ENCODE measurements around the gene TRAFD1.

The TRAFD1 gene

DNA sequence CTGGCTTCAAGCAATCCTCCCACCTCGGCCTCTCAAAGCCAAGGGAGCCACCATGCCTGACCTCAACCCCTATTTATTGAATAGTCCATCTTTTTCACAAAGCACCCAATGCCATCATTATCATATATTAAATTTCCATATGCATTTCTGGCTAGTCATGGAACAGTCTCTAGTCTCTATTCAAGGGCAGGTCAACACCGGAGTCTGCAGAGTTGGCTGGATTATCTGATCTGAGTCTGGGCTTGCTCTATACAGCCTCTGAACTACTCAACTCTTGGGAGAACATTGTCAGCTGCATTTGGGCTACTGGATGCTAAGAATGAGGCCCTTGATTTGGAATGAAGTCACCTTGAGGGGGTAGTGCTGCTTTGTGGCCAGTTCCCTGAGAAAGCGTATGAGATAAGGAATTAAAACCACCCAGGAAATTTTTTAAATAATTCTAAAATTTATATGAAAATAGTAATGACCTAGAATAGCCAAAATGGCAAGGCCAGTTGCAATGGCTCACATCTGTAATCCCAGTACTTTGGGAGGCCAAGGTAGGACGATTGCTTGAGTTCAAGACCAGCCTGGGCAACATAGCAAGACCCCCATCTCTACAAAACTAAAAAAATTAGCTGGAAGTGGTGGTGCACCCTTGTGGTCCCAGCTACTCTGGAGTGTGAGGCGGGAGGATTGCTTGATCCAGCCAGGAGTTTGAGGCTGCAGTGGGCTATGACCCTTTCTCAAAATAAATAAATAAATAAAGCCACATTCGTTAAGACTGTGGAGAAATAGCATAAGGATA, 9.9 kb upstream of the TRAFD1 start:
- H2BK15ac ChIP-seq (ENCODE audit: low read length), result no peak overlapping the region
- no peak overlapping the region for H3K4me2 ChIP-seq (ENCODE audit: insufficient read depth, low read length, poor library complexity, severe bottlenecking)
- H3K27ac ChIP-seq (replicated peaks; ENCODE audit: low read length), result no peak overlapping the region
- no peak overlapping the region for H3K23ac ChIP-seq (ENCODE audit: low read depth, low read length, poor library complexity)
- H3K9ac ChIP-seq (ENCODE audit: low read depth, low read length, poor library complexity), result no peak overlapping the region
- H4K91ac ChIP-seq (ENCODE audit: low read depth, low read length, poor library complexity), result no peak overlapping the region
- H3K79me1 ChIP-seq (ENCODE audit: low read depth, low read length), result peaks cover 1% of the 10 kb centered on the region
- H2AFZ ChIP-seq (ENCODE audit: low read length), result no peak overlapping the region
- H2BK12ac ChIP-seq (ENCODE audit: low read length), result no peak overlapping the region
- DNase-seq (ENCODE audit: low spot score), result no peak
- H2BK120ac ChIP-seq (ENCODE audit: low read depth, low read length), result no peak overlapping the region
- H3K9me3 ChIP-seq (replicated peaks in 1 of 2; ENCODE audit: control insufficient read depth in 2 of 2, insufficient read depth in 1 of 2, low read depth in 1 of 2, low read length in 2 of 2), result no peaks in the 10 kb centered on the region
- no peak overlapping the region for H3K4me3 ChIP-seq (ENCODE audit: low read length in 2 of 2)
- no peak overlapping the region for H4K8ac ChIP-seq (ENCODE audit: low read depth, low read length)
- H2BK5ac ChIP-seq (ENCODE audit: low read length), result no peak overlapping the region
- WGBS, 2 donors (ENCODE audit: extremely low coverage in 2 of 2, insufficient read length in 2 of 2, insufficient replicate concordance in 1 of 2), result no CpG with 5 or more reads among the region's 6 CpGs
- peaks cover 4 to 9% of the 10 kb centered on the region in 2 donors for H3K4me1 ChIP-seq (ENCODE audit: control insufficient read depth in 2 of 2, insufficient read depth in 1 of 2, low read depth in 1 of 2, low read length in 2 of 2)
- no peak overlapping the region for H3K18ac ChIP-seq (ENCODE audit: low read length)
- H3K27me3 ChIP-seq (ENCODE audit: control insufficient read depth in 3 of 3, insufficient read depth in 3 of 3, low read depth in 1 of 3, low read length in 3 of 3), result no peaks in the 10 kb centered on the region
- no peak overlapping the region for H3K4ac ChIP-seq (ENCODE audit: low read length)
- no peak overlapping the region for H2AK5ac ChIP-seq (ENCODE audit: low read depth, low read length)
- no peaks in the 10 kb centered on the region for H3K36me3 ChIP-seq (replicated peaks in 1 of 2; ENCODE audit: control insufficient read depth in 2 of 2, insufficient read depth in 2 of 2, low read length in 2 of 2)
- H3K14ac ChIP-seq (ENCODE audit: low read length), result no peak overlapping the region

DNA sequence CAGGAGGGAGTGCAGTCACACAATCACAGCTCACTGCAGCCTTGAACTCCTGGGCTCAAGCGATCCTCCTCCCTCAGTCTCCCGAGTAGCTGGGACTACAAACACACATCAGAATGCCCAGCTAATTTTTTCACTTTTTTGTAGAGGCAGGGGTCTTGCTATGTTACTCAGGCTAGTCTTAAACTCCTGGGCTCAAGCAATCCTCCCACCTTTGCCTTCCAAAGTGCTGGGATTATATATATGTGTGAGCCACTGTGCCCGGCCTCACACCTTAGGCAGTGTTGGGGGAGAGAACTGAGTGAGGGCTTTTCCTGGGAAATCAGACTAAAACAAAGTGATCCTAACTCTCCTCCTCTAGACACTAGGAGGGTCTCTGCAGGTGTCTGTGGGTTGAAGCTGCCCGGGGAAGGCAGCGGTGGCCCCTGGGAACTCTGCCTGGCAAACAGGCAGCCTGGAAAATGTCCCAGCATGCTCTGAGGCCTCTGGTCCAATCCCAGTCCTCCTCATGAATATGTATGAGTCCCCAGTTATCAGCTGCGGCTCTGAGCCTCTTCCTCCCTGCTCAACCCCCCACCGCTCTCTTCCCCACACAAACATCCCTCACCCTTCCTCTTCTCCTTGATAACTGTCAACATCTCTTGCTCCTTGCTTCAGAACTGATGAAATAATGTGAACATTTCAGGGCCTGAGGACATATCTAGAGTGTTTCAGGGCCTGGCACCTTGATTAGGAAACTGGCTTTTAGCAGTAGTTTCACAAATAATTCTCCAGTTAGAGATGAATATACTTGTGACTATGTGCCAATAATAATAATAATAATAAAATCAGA, 8.9 kb upstream of the TRAFD1 start:
- Histone ChIP-seq H3K27me3 (ENCODE audit: control insufficient read depth in 3 of 3, insufficient read depth in 3 of 3, low read depth in 1 of 3, low read length in 3 of 3) (no peaks in the 10 kb centered on the region), H3K4me3 (ENCODE audit: low read length in 2 of 2) (peak overlapping the region in 1 of 2 donors; percentile 38), H3K9me3 (replicated peaks in 1 of 2; ENCODE audit: control insufficient read depth in 2 of 2, insufficient read depth in 1 of 2, low read depth in 1 of 2, low read length in 2 of 2) (no peaks in the 10 kb centered on the region), H4K8ac (ENCODE audit: low read depth, low read length) (no peak overlapping the region), H3K9ac (ENCODE audit: low read depth, low read length, poor library complexity) (no peak overlapping the region), H2AFZ (ENCODE audit: low read length) (peak overlapping the region; percentile 93), H3K27ac (replicated peaks; ENCODE audit: low read length) (peak overlapping the region; percentile 87), H2BK15ac (ENCODE audit: low read length) (no peak overlapping the region), H3K4ac (ENCODE audit: low read length) (no peak overlapping the region), H3K23ac (ENCODE audit: low read depth, low read length, poor library complexity) (no peak overlapping the region), H2AK5ac (ENCODE audit: low read depth, low read length) (no peak overlapping the region), H2BK5ac (ENCODE audit: low read length) (no peak overlapping the region), H4K91ac (ENCODE audit: low read depth, low read length, poor library complexity) (no peak overlapping the region), H3K4me2 (ENCODE audit: insufficient read depth, low read length, poor library complexity, severe bottlenecking) (peak overlapping the region; percentile 36), H3K14ac (ENCODE audit: low read length) (no peak overlapping the region), H3K18ac (ENCODE audit: low read length) (peak overlapping the region; percentile 73), H3K79me1 (ENCODE audit: low read depth, low read length) (peaks cover 1% of the 10 kb centered on the region), H2BK12ac (ENCODE audit: low read length) (no peak overlapping the region), H2BK120ac (ENCODE audit: low read depth, low read length) (no peak overlapping the region), H3K4me1 (ENCODE audit: control insufficient read depth in 2 of 2, insufficient read depth in 1 of 2, low read depth in 1 of 2, low read length in 2 of 2) (peaks cover 4 to 9% of the 10 kb centered on the region in 2 donors), H3K36me3 (replicated peaks in 1 of 2; ENCODE audit: control insufficient read depth in 2 of 2, insufficient read depth in 2 of 2, low read length in 2 of 2) (no peaks in the 10 kb centered on the region)
- no CpG with 5 or more reads among the region's 7 CpGs for WGBS, 2 donors (ENCODE audit: extremely low coverage in 2 of 2, insufficient read length in 2 of 2, insufficient replicate concordance in 1 of 2)
- peak; percentile 67 for DNase-seq (ENCODE audit: low spot score)

DNA sequence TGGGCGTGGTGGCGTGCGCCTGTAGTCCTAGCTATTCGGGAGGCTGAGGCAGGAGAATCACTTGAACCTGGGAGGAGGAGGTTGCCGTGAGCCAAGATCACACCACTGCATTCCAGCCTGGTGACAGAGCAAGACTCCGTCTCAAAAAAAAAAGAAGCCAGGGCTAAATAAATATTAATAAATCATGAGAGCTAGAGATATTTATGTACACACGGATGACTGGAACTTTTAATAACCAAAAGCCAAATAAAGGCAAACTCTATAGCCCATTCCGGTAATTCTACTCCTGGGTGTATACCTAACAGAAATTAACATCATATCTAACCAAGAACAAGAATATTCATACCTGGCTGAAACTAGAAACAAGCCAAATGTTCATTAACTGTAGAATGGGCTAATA, 7.7 kb upstream of the TRAFD1 start:
- no peak overlapping the region for H2BK5ac ChIP-seq (ENCODE audit: low read length)
- peaks cover 1% of the 10 kb centered on the region for H3K79me1 ChIP-seq (ENCODE audit: low read depth, low read length)
- no peak overlapping the region for H3K14ac ChIP-seq (ENCODE audit: low read length)
- no peak overlapping the region for H2BK15ac ChIP-seq (ENCODE audit: low read length)
- H3K9ac ChIP-seq (ENCODE audit: low read depth, low read length, poor library complexity), result no peak overlapping the region
- H3K36me3 ChIP-seq (replicated peaks in 1 of 2; ENCODE audit: control insufficient read depth in 2 of 2, insufficient read depth in 2 of 2, low read length in 2 of 2), result no peaks in the 10 kb centered on the region
- no peak overlapping the region for H3K4me2 ChIP-seq (ENCODE audit: insufficient read depth, low read length, poor library complexity, severe bottlenecking)
- H3K18ac ChIP-seq (ENCODE audit: low read length), result no peak overlapping the region
- H4K91ac ChIP-seq (ENCODE audit: low read depth, low read length, poor library complexity), result no peak overlapping the region
- no peak overlapping the region for H2AK5ac ChIP-seq (ENCODE audit: low read depth, low read length)
- no peak overlapping the region for H4K8ac ChIP-seq (ENCODE audit: low read depth, low read length)
- no peak overlapping the region for H2BK12ac ChIP-seq (ENCODE audit: low read length)
- no peaks in the 10 kb centered on the region for H3K27me3 ChIP-seq (ENCODE audit: control insufficient read depth in 3 of 3, insufficient read depth in 3 of 3, low read depth in 1 of 3, low read length in 3 of 3)
- no peak overlapping the region for H3K4ac ChIP-seq (ENCODE audit: low read length)
- H2AFZ ChIP-seq (ENCODE audit: low read length), result no peak overlapping the region
- H3K4me1 ChIP-seq (ENCODE audit: control insufficient read depth in 2 of 2, insufficient read depth in 1 of 2, low read depth in 1 of 2, low read length in 2 of 2), result peaks cover 6 to 10% of the 10 kb centered on the region in 2 donors
- H3K4me3 ChIP-seq (ENCODE audit: low read length in 2 of 2), result no peak overlapping the region
- H3K23ac ChIP-seq (ENCODE audit: low read depth, low read length, poor library complexity), result no peak overlapping the region
- H3K9me3 ChIP-seq (replicated peaks in 1 of 2; ENCODE audit: control insufficient read depth in 2 of 2, insufficient read depth in 1 of 2, low read depth in 1 of 2, low read length in 2 of 2), result no peaks in the 10 kb centered on the region
- no peak overlapping the region for H3K27ac ChIP-seq (replicated peaks; ENCODE audit: low read length)
- no CpG with 5 or more reads among the region's 8 CpGs for WGBS, 2 donors (ENCODE audit: extremely low coverage in 2 of 2, insufficient read length in 2 of 2, insufficient replicate concordance in 1 of 2)
- H2BK120ac ChIP-seq (ENCODE audit: low read depth, low read length), result no peak overlapping the region
- no peak for DNase-seq (ENCODE audit: low spot score)
